ENCODE data around the gene FAR1.

The FAR1 gene

GRCh38 chr11:13760115-13760514 lies 91.6 kb downstream of the FAR1 start:
- no peak for TF ChIP-seq CTCF (IDR thresholded peaks at IDR 0.05)
- Mint-ChIP-seq H3K27ac (no peak overlapping the region), H3K36me3 (ENCODE audit: low read depth) (no peaks in the 10 kb centered on the region), H3K27me3 (ENCODE audit: low read depth, poor library complexity) (peaks cover 11% of the 10 kb centered on the region), H3K4me3 (no peak overlapping the region), H3K4me1 (peaks cover 10% of the 10 kb centered on the region), H3K9me3 (no peaks in the 10 kb centered on the region)
- no peak for DNase-seq

- H3K27ac Mint-ChIP-seq = no peak overlapping the region
- no peak overlapping the region for H3K4me3 Mint-ChIP-seq
- TF ChIP-seq CTCF (IDR thresholded peaks at IDR 0.05) = no peak
- peaks cover 10% of the 10 kb centered on the region for H3K4me1 Mint-ChIP-seq
- no peaks in the 10 kb centered on the region for H3K9me3 Mint-ChIP-seq
- no peak for DNase-seq
- H3K27me3 Mint-ChIP-seq (ENCODE audit: low read depth, poor library complexity) = peaks cover 10% of the 10 kb centered on the region
- H3K36me3 Mint-ChIP-seq (ENCODE audit: low read depth) = no peaks in the 10 kb centered on the region
Observed at GRCh38 chr11:13761250-13761649, 92.8 kb downstream of the FAR1 start.

DNA sequence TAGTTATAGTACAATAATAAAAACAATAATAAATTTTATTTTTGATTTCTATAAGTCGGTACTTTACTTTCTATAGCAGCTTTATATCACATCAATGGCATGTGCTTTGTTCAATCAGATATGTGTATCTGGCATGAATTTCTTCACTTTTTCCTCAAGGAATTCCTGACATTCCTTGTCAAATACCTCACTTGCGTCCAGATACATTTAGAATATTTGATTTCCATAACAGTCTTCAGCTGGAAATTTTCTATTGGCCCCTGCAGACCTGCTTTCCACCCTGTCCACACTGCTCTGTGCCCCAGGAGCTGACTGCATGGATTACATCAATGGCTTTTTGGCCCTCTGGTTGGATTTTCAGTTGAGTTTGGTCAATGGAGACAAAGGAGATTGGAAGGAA lies 93.2 kb downstream of the FAR1 start:
- no peak for DNase-seq
- H3K4me3 Mint-ChIP-seq = no peak overlapping the region
- peaks cover 10% of the 10 kb centered on the region for H3K4me1 Mint-ChIP-seq
- no peak for TF ChIP-seq CTCF (IDR thresholded peaks at IDR 0.05)
- H3K27me3 Mint-ChIP-seq (ENCODE audit: low read depth, poor library complexity) = peaks cover 7% of the 10 kb centered on the region
- no peaks in the 10 kb centered on the region for H3K36me3 Mint-ChIP-seq (ENCODE audit: low read depth)
- no peak overlapping the region for H3K27ac Mint-ChIP-seq
- no peaks in the 10 kb centered on the region for H3K9me3 Mint-ChIP-seq

- Mint-ChIP-seq H3K9me3 (no peaks in the 10 kb centered on the region), H3K4me1 (peaks cover 10% of the 10 kb centered on the region), H3K36me3 (ENCODE audit: low read depth) (no peaks in the 10 kb centered on the region), H3K4me3 (no peak overlapping the region), H3K27me3 (ENCODE audit: low read depth, poor library complexity) (peaks cover 7% of the 10 kb centered on the region), H3K27ac (no peak overlapping the region)
- no peak for TF ChIP-seq CTCF (IDR thresholded peaks at IDR 0.05)
- DNase-seq = no peak
Observed at GRCh38 chr11:13762718-13763117, 94.2 kb downstream of the FAR1 start.

- Mint-ChIP-seq H3K9me3 (no peaks in the 10 kb centered on the region), H3K36me3 (ENCODE audit: low read depth) (no peaks in the 10 kb centered on the region), H3K27me3 (ENCODE audit: low read depth, poor library complexity) (peaks cover 7% of the 10 kb centered on the region), H3K27ac (no peak overlapping the region), H3K4me1 (peaks cover 10% of the 10 kb centered on the region), H3K4me3 (no peak overlapping the region)
- no peak for DNase-seq
- TF ChIP-seq CTCF (IDR thresholded peaks at IDR 0.05) = no peak
Observed at GRCh38 chr11:13763341-13763740, 94.9 kb downstream of the FAR1 start.

DNA sequence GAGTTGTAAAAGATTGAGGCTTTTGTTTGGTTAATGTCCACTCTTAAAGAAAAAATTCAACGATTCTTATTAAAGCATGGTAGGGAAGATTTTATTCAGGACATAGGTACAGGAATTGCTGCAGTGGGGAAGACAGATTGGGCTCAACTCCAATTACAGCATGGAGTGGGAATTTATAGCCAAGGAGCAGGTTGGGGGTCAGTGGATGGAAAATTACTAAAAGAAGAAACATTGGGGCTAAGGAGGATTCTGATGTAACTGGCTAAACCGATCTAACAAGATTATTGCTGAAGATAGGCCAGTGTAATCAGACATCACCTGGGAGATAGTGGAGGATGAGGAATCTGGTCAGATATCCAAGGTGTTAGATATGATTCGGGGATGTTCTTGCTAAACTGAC lies 97.4 kb downstream of the FAR1 start:
- H3K36me3 Mint-ChIP-seq (ENCODE audit: low read depth) = no peaks in the 10 kb centered on the region
- no peaks in the 10 kb centered on the region for H3K9me3 Mint-ChIP-seq
- peak overlapping the region; percentile 1 for H3K27ac Mint-ChIP-seq
- peaks cover 9% of the 10 kb centered on the region for H3K27me3 Mint-ChIP-seq (ENCODE audit: low read depth, poor library complexity)
- TF ChIP-seq CTCF (IDR thresholded peaks at IDR 0.05) = no peak
- peaks cover 10% of the 10 kb centered on the region for H3K4me1 Mint-ChIP-seq
- no peak for DNase-seq
- H3K4me3 Mint-ChIP-seq = no peak overlapping the region
